Measurements from ENCODE around the gene OR10A3. TPM values are rescaled to one million over a fixed set of nuclear protein-coding genes. Genes with fewer than 3 reads are reported as not detected.

OR10A3 gene
- total RNA-seq, 3 donors from 2014 or later: not detected

- intact Hi-C loops (cut with DNase I, micrococcal nuclease): no loop called here
- DNase-seq (no peak), ATAC-seq (no peak)
- Histone ChIP-seq H3K9me3 (no peaks in the 10 kb centered on the region), H3K4me1 (ENCODE audit: low read depth) (no peaks in the 10 kb centered on the region), H3K36me3 (ENCODE audit: low read depth) (no peaks in the 10 kb centered on the region), H3K4me3 (no peak overlapping the region)
- TF ChIP-seq CTCF (IDR thresholded peaks at IDR 0.05): no peak
Observed at GRCh38 chr11:7964873-7965272, 23.4 kb upstream of the OR10A3 start.

- no peaks in the 10 kb centered on the region for H3K36me3 ChIP-seq (ENCODE audit: low read depth)
- no peaks in the 10 kb centered on the region for H3K4me1 ChIP-seq (ENCODE audit: low read depth)
- TF ChIP-seq CTCF (IDR thresholded peaks at IDR 0.05): no peak
- H3K4me3 ChIP-seq: no peak overlapping the region
- no peak for DNase-seq
- no peaks in the 10 kb centered on the region for H3K9me3 ChIP-seq
- intact Hi-C loops (cut with DNase I, micrococcal nuclease): no loop called here
- ATAC-seq: no peak
Observed at GRCh38 chr11:7964261-7964660, 22.8 kb upstream of the OR10A3 start.

DNA sequence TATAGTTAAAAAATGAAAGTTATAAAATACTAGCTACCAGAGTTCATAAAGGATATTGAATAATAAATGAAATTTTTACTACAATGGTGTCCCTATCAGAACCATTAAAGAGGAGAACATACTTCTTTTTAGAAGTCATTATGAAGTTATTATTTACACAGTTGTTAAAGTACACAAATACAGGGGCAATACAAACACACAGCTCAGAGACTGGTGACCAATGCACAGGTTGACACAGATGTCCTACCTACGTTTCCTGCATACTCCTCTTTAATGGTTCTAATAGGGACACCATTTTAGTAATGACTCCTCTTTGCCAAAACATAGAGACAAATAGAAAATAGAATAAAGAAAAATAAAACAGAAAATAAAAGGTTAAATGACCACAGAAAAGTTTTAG, 13.7 kb upstream of the OR10A3 start:
- no peak for TF ChIP-seq CTCF (IDR thresholded peaks at IDR 0.05)
- DNase-seq (no peak), ATAC-seq (no peak)
- H3K4me3 ChIP-seq: no peak overlapping the region
- H3K9me3 ChIP-seq: no peaks in the 10 kb centered on the region
- H3K36me3 ChIP-seq (ENCODE audit: low read depth): no peaks in the 10 kb centered on the region
- no peaks in the 10 kb centered on the region for H3K4me1 ChIP-seq (ENCODE audit: low read depth)
- intact Hi-C loops (cut with DNase I, micrococcal nuclease): no loop called here

- TF ChIP-seq CTCF (IDR thresholded peaks at IDR 0.05): no peak
- Histone ChIP-seq H3K36me3 (ENCODE audit: low read depth) (no peaks in the 10 kb centered on the region), H3K4me3 (no peak overlapping the region), H3K9me3 (no peaks in the 10 kb centered on the region), H3K4me1 (ENCODE audit: low read depth) (no peaks in the 10 kb centered on the region)
- DNase-seq: no peak
- intact Hi-C loops (cut with DNase I, micrococcal nuclease): no loop called here
- no peak for ATAC-seq
Observed at GRCh38 chr11:7949934-7950333, 8.4 kb upstream of the OR10A3 start.

GRCh38 chr11:7944123-7944522, 2.6 kb upstream of the OR10A3 start:
- ATAC-seq: no peak
- TF ChIP-seq CTCF (IDR thresholded peaks at IDR 0.05): no peak
- peaks cover 17% of the 10 kb centered on the region for H3K9me3 ChIP-seq
- intact Hi-C loops (cut with DNase I, micrococcal nuclease): no loop called here
- H3K36me3 ChIP-seq (ENCODE audit: low read depth): no peaks in the 10 kb centered on the region
- H3K4me3 ChIP-seq: no peak overlapping the region
- no peak for DNase-seq
- H3K4me1 ChIP-seq (ENCODE audit: low read depth): no peaks in the 10 kb centered on the region

- DNase-seq (no peak), ATAC-seq (no peak)
- Histone ChIP-seq H3K4me3 (no peak overlapping the region), H3K36me3 (ENCODE audit: low read depth) (no peaks in the 10 kb centered on the region), H3K4me1 (ENCODE audit: low read depth) (no peaks in the 10 kb centered on the region), H3K9me3 (peaks cover 17% of the 10 kb centered on the region)
- intact Hi-C loops (cut with DNase I, micrococcal nuclease): no loop called here
- no peak for TF ChIP-seq CTCF (IDR thresholded peaks at IDR 0.05)
Observed at GRCh38 chr11:7941146-7941545, 362 bp downstream of the OR10A3 start.
